ENCODE measurements around the gene ZBTB16. TPM values are rescaled to one million over a fixed set of nuclear protein-coding genes. Genes with fewer than 3 reads are reported as not detected.

The ZBTB16 gene
- total and polyA plus RNA-seq, 2 experiments from 2014 or later, result 0.29 to 1.4 TPM

DNA sequence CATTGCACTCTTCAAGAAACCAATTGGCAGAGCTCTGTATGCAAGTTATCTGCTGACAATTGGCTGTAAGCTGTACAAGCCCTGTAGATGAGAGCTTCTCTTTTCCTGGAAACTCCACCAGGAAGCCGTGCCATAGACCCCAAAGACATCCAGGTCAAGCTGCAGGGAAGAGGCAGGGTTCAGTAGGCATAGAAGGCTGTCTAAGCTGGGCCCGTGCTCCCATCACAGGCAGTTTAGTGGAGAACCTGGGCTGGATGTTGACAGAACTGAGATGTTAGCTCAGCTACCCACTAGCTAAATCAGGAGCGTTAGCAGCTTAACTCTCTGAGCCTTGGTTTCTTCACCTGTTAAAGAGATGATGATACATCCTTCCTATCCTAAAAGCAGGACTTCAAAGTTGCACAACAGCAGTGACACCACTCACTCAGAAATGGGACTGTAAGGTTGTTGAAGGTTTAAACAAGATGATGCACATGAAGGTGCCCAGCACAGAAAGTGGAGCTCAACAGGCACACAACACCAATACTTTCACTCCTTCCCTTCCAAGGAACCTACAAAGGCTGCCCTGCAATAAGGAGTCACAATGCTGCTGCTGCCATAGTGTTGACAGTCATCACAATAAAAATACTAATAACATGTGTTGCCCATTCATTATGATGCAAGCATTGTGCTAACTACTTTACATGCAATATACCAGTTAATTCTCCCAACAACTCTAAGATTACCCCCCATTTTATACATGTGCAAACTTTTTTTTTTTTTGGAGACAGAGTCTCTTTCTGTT lies 115.4 kb downstream of the ZBTB16 start (continued):
- TF ChIP-seq, protein P1, sequence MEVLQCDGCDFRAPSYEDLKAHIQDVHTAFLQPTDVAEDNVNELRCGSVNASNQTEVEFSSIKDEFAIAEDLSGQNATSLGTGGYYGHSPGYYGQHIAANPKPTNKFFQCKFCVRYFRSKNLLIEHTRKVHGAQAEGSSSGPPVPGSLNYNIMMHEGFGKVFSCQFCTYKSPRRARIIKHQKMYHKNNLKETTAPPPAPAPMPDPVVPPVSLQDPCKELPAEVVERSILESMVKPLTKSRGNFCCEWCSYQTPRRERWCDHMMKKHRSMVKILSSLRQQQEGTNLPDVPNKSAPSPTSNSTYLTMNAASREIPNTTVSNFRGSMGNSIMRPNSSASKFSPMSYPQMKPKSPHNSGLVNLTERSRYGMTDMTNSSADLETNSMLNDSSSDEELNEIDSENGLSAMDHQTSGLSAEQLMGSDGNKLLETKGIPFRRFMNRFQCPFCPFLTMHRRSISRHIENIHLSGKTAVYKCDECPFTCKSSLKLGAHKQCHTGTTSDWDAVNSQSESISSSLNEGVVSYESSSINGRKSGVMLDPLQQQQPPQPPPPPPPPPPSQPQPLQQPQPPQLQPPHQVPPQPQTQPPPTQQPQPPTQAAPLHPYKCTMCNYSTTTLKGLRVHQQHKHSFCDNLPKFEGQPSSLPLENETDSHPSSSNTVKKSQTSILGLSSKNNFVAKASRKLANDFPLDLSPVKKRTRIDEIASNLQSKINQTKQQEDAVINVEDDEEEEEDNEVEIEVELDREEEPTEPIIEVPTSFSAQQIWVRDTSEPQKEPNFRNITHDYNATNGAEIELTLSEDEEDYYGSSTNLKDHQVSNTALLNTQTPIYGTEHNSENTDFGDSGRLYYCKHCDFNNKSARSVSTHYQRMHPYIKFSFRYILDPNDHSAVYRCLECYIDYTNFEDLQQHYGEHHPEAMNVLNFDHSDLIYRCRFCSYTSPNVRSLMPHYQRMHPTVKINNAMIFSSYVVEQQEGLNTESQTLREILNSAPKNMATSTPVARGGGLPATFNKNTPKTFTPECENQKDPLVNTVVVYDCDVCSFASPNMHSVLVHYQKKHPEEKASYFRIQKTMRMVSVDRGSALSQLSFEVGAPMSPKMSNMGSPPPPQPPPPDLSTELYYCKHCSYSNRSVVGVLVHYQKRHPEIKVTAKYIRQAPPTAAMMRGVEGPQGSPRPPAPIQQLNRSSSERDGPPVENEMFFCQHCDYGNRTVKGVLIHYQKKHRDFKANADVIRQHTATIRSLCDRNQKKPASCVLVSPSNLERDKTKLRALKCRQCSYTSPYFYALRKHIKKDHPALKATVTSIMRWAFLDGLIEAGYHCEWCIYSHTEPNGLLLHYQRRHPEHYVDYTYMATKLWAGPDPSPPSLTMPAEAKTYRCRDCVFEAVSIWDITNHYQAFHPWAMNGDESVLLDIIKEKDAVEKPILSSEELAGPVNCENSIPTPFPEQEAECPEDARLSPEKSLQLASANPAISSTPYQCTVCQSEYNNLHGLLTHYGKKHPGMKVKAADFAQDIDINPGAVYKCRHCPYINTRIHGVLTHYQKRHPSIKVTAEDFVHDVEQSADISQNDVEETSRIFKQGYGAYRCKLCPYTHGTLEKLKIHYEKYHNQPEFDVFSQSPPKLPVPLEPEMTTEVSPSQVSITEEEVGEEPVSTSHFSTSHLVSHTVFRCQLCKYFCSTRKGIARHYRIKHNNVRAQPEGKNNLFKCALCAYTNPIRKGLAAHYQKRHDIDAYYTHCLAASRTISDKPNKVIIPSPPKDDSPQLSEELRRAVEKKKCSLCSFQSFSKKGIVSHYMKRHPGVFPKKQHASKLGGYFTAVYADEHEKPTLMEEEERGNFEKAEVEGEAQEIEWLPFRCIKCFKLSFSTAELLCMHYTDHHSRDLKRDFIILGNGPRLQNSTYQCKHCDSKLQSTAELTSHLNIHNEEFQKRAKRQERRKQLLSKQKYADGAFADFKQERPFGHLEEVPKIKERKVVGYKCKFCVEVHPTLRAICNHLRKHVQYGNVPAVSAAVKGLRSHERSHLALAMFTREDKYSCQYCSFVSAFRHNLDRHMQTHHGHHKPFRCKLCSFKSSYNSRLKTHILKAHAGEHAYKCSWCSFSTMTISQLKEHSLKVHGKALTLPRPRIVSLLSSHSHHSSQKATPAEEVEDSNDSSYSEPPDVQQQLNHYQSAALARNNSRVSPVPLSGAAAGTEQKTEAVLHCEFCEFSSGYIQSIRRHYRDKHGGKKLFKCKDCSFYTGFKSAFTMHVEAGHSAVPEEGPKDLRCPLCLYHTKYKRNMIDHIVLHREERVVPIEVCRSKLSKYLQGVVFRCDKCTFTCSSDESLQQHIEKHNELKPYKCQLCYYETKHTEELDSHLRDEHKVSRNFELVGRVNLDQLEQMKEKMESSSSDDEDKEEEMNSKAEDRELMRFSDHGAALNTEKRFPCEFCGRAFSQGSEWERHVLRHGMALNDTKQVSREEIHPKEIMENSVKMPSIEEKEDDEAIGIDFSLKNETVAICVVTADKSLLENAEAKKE (CRISPR knock-in tag; IDR thresholded peaks at IDR 0.05), result no peak

DNA sequence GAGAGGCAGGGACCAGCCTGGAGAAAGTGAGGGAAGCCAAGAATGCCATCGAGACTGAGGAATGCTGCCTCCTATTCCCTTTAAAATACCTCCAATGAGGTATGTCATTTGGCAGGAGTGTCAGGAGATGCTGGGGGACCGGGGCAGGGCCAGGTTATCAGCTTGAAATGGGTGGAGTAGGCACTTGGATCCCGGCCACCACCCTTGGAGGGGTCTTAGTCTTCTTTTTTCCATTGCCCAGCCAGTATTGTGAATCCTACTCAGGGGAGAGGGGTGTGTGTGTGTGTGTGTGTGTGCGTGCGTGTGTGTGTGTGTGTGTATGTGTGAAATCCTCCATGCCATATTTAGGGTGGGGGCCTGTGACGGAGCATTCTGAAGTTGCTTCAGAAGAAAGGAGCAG lies 116.2 kb downstream of the ZBTB16 start:
- Histone ChIP-seq H3K9me2 (ENCODE audit: insufficient read depth) (no peaks in the 10 kb centered on the region), H3K4me3 (no peak overlapping the region), H3K79me2 (replicated peaks; ENCODE audit: insufficient read depth) (no peaks in the 10 kb centered on the region), H4K20me1 (replicated peaks; ENCODE audit: insufficient read depth) (no peaks in the 10 kb centered on the region), H3K4me2 (no peak overlapping the region), H3K27me3 (ENCODE audit: insufficient read depth) (no peaks in the 10 kb centered on the region), H3K36me3 (ENCODE audit: insufficient read depth) (no peaks in the 10 kb centered on the region), H2AFZ (no peak overlapping the region), H3K27ac (ENCODE audit: low read depth) (no peak overlapping the region), H3K4me1 (ENCODE audit: insufficient read depth) (no peaks in the 10 kb centered on the region), H3F3A (replicated peaks; ENCODE audit: low read depth) (no peaks in the 10 kb centered on the region)
- ATAC-seq, result no peak
- Mint-ChIP-seq H3K36me3 (ENCODE audit: low read depth) (no peaks in the 10 kb centered on the region), H3K4me3 (no peak overlapping the region), H3K27me3 (ENCODE audit: insufficient read depth, low read depth, poor library complexity) (peaks cover 8% of the 10 kb centered on the region), H3K9me3 (no peaks in the 10 kb centered on the region), H3K4me1 (peaks cover 13% of the 10 kb centered on the region), H3K27ac (no peak overlapping the region)
- DNase-seq (ENCODE audit: low spot score), result peak; percentile 34
- TF ChIP-seq, protein P1 (CRISPR knock-in tag; IDR thresholded peaks at IDR 0.05), result no peak
- no peak for TF ChIP-seq JUNB (IDR thresholded peaks at IDR 0.05; ENCODE audit: unreplicated experiment)
- TF ChIP-seq POLR2AphosphoS5 (IDR thresholded peaks at IDR 0.05; ENCODE audit: low read depth), result no peak
- TF ChIP-seq, protein P2, sequence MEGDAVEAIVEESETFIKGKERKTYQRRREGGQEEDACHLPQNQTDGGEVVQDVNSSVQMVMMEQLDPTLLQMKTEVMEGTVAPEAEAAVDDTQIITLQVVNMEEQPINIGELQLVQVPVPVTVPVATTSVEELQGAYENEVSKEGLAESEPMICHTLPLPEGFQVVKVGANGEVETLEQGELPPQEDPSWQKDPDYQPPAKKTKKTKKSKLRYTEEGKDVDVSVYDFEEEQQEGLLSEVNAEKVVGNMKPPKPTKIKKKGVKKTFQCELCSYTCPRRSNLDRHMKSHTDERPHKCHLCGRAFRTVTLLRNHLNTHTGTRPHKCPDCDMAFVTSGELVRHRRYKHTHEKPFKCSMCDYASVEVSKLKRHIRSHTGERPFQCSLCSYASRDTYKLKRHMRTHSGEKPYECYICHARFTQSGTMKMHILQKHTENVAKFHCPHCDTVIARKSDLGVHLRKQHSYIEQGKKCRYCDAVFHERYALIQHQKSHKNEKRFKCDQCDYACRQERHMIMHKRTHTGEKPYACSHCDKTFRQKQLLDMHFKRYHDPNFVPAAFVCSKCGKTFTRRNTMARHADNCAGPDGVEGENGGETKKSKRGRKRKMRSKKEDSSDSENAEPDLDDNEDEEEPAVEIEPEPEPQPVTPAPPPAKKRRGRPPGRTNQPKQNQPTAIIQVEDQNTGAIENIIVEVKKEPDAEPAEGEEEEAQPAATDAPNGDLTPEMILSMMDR (conservative IDR thresholded peaks at IDR 0.05; ENCODE audit: low read depth in 2 of 2), result no peak
- TF ChIP-seq ZNF114 (CRISPR knock-in tag; IDR thresholded peaks at IDR 0.05), result no peak

Data from GM23338 (cell line).